ENCODE data around the gene KIF1B. TPM values are rescaled to one million over a fixed set of nuclear protein-coding genes. Genes with fewer than 3 reads are reported as not detected.

Gene KIF1B
- total RNA-seq, 1 experiment from 2014 or later: 69.5 TPM

- no peak for DNase-seq (ENCODE audit: low spot score)
- no peaks in the 10 kb centered on the region for H3K27me3 ChIP-seq (replicated peaks; ENCODE audit: insufficient read depth, low read depth, low read length, poor library complexity)
- ChIA-PET CTCF (no interaction called here), POLR2A (ENCODE audit: low non-redundant PET) (no interaction called here)
- H3K27ac ChIP-seq (ENCODE audit: low read depth, low read length, poor library complexity, severe bottlenecking): no peak overlapping the region
- peaks cover 15% of the 10 kb centered on the region for H3K4me1 ChIP-seq (ENCODE audit: insufficient read depth, low read length, poor library complexity, severe bottlenecking)
- H3K9me3 ChIP-seq (ENCODE audit: low read depth, low read length, poor library complexity, severe bottlenecking): no peaks in the 10 kb centered on the region
- no peak overlapping the region for H3K4me3 ChIP-seq (ENCODE audit: low read depth, low read length, poor library complexity, severe bottlenecking)
- peaks cover 6% of the 10 kb centered on the region for H3K36me3 ChIP-seq (ENCODE audit: insufficient read depth, low read length, poor library complexity, severe bottlenecking)
- BruUV-seq (replicated peaks): no TSS peak
- TF ChIP-seq CTCF (conservative IDR thresholded peaks at IDR 0.05; ENCODE audit: low read depth, low read length) (no peak), EZH2 (IDR thresholded peaks at IDR 0.05; ENCODE audit: borderline replicate concordance, low read depth, low read length, poor library complexity, severe bottlenecking) (no peak)
- intact Hi-C loops (cut with micrococcal nuclease; ENCODE audit: unreplicated experiment): no loop called here
These were observed 173.8 kb downstream of the KIF1B start for GRCh38 chr1:10384219-10384618.

- BruUV-seq (replicated peaks): no TSS peak
- Histone ChIP-seq H3K27ac (ENCODE audit: low read depth, low read length, poor library complexity, severe bottlenecking) (peak overlapping the region; percentile 92), H3K4me3 (ENCODE audit: low read depth, low read length, poor library complexity, severe bottlenecking) (peak overlapping the region; percentile 15), H3K27me3 (replicated peaks; ENCODE audit: insufficient read depth, low read depth, low read length, poor library complexity) (no peaks in the 10 kb centered on the region), H3K9me3 (ENCODE audit: low read depth, low read length, poor library complexity, severe bottlenecking) (no peaks in the 10 kb centered on the region), H3K36me3 (ENCODE audit: insufficient read depth, low read length, poor library complexity, severe bottlenecking) (no peaks in the 10 kb centered on the region), H3K4me1 (ENCODE audit: insufficient read depth, low read length, poor library complexity, severe bottlenecking) (peaks cover 15% of the 10 kb centered on the region)
- intact Hi-C loops (cut with micrococcal nuclease; ENCODE audit: unreplicated experiment): no loop called here
- POLR2A ChIA-PET (ENCODE audit: low non-redundant PET): interaction anchor here (0.6 to 1.1 kb wide), 2 partner anchors 12 to 132 kb away, joined by 6 to 8 read pairs; partner anchors contain the start of gene PGD
- no peak for DNase-seq (ENCODE audit: low spot score)
- CTCF ChIA-PET: interaction anchor here (1.2 to 1.6 kb wide), 2 partner anchors 10 to 43 kb away, joined by 3 to 7 read pairs; partner anchors contain the start of gene CENPS
- no peak for TF ChIP-seq EZH2 (IDR thresholded peaks at IDR 0.05; ENCODE audit: borderline replicate concordance, low read depth, low read length, poor library complexity, severe bottlenecking)
- TF ChIP-seq CTCF (conservative IDR thresholded peaks at IDR 0.05; ENCODE audit: low read depth, low read length): no peak
These were observed 176.6 kb downstream of the KIF1B start for GRCh38 chr1:10386761-10387676.

- no peaks in the 10 kb centered on the region for H3K36me3 ChIP-seq (ENCODE audit: insufficient read depth, low read length, poor library complexity, severe bottlenecking)
- no peak; the same call in 1 of the 2 replicates for TF ChIP-seq CTCF (conservative IDR thresholded peaks at IDR 0.05; ENCODE audit: low read depth, low read length)
- TF ChIP-seq EZH2 (IDR thresholded peaks at IDR 0.05; ENCODE audit: borderline replicate concordance, low read depth, low read length, poor library complexity, severe bottlenecking): no peak
- no peaks in the 10 kb centered on the region for H3K27me3 ChIP-seq (replicated peaks; ENCODE audit: insufficient read depth, low read depth, low read length, poor library complexity)
- H3K4me1 ChIP-seq (ENCODE audit: insufficient read depth, low read length, poor library complexity, severe bottlenecking): peaks cover 15% of the 10 kb centered on the region
- DNase-seq (ENCODE audit: low spot score): peak; percentile 81
- no peaks in the 10 kb centered on the region for H3K9me3 ChIP-seq (ENCODE audit: low read depth, low read length, poor library complexity, severe bottlenecking)
- peak overlapping the region; percentile 15 for H3K4me3 ChIP-seq (ENCODE audit: low read depth, low read length, poor library complexity, severe bottlenecking)
- peak overlapping the region; percentile 92 for H3K27ac ChIP-seq (ENCODE audit: low read depth, low read length, poor library complexity, severe bottlenecking)
- intact Hi-C loops (cut with micrococcal nuclease; ENCODE audit: unreplicated experiment): loop anchor here (1.0 kb wide), 1 partner anchor 10 kb away; no protein-coding TSS in a partner anchor
- BruUV-seq (replicated peaks): TSS peak; percentile 89
- CTCF ChIA-PET: interaction anchor here (0.5 to 1.6 kb wide), 3 partner anchors 11 to 473 kb away, joined by 3 to 9 read pairs (median 7); partner anchors contain the start of gene CENPS
- POLR2A ChIA-PET (ENCODE audit: low non-redundant PET): interaction anchor here (1.1 kb wide), 1 partner anchor 11 kb away, joined by 6 read pairs; the partner anchor contains the start of gene PGD
These were observed 177.5 kb downstream of the KIF1B start for GRCh38 chr1:10387677-10388386.
